Fibroblast of lung (primary cell): ENCODE data around the gene MFAP4.

Source experiments
- EZH2 ChIP-seq: IDR thresholded peaks from 2 replicates; pipeline ENCODE4 v1.5.1; 2012; ENCODE audit warnings: low read length, control low read depth, mild to moderate bottlenecking; ENCODE audit errors: missing control alignments
- TF ChIP-seq, protein P1 (sequence below), 2 donors: IDR thresholded peaks in 1 of 2; conservative IDR thresholded peaks in 1 of 2; 1 replicate in 1 of 2; 2 replicates in 1 of 2; pipeline ENCODE4 v1.5.1; 2011 to 2012; ENCODE audit warnings: low read length in 2 of 2, control low read depth in 1 of 2, inconsistent platforms in 1 of 2, low read depth in 1 of 2, mild to moderate bottlenecking in 1 of 2

- TF ChIP-seq, protein P1, sequence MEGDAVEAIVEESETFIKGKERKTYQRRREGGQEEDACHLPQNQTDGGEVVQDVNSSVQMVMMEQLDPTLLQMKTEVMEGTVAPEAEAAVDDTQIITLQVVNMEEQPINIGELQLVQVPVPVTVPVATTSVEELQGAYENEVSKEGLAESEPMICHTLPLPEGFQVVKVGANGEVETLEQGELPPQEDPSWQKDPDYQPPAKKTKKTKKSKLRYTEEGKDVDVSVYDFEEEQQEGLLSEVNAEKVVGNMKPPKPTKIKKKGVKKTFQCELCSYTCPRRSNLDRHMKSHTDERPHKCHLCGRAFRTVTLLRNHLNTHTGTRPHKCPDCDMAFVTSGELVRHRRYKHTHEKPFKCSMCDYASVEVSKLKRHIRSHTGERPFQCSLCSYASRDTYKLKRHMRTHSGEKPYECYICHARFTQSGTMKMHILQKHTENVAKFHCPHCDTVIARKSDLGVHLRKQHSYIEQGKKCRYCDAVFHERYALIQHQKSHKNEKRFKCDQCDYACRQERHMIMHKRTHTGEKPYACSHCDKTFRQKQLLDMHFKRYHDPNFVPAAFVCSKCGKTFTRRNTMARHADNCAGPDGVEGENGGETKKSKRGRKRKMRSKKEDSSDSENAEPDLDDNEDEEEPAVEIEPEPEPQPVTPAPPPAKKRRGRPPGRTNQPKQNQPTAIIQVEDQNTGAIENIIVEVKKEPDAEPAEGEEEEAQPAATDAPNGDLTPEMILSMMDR (conservative IDR thresholded peaks at IDR 0.05 in 1 of 2, IDR thresholded peaks at IDR 0.05 in 1 of 2; ENCODE audit: low read depth in 1 of 2, low read length in 2 of 2): no peak
- TF ChIP-seq EZH2: no peak
These were observed 29.2 kb downstream of the MFAP4 start for GRCh38 chr17:19357761-19358160.
